HepG2 (cell line): ENCODE results near the gene QDPR. TPM values are rescaled to one million over a fixed set of nuclear protein-coding genes. Genes with fewer than 3 reads are reported as not detected.

ENCODE experiments used
- DNMT1 ChIP-seq: sonication (generic); formaldehyde crosslinking; IDR thresholded peaks from 2 replicates; pipeline ENCODE4 v1.5.1; 2020; ENCODE audit warnings: mild to moderate bottlenecking, missing genetic modification reagents
- DPF2 ChIP-seq: sonication (generic); formaldehyde crosslinking; IDR thresholded peaks from 2 replicates; pipeline ENCODE4 v1.4.0; 2020; ENCODE audit warnings: mild to moderate bottlenecking, low read depth, missing genetic modification reagents, borderline replicate concordance
- ELF1 ChIP-seq: sonication (generic); formaldehyde crosslinking; IDR thresholded peaks from 2 replicates; pipeline ENCODE4 v1.4.0; 2020; ENCODE audit warnings: missing genetic modification reagents
- GATA4 ChIP-seq: sonication (generic); IDR thresholded peaks from 2 replicates; pipeline ENCODE4 v1.6.1; 2016; ENCODE audit warnings: antibody characterized with exemption, low read depth, borderline replicate concordance
- GATAD2A ChIP-seq: IDR thresholded peaks from 2 replicates; pipeline ENCODE4 v1.6.1; 2016
- HES4 ChIP-seq: sonication (generic); formaldehyde crosslinking; IDR thresholded peaks from 2 replicates; pipeline ENCODE4 v1.9.0; 2021; ENCODE audit warnings: mild to moderate bottlenecking, missing genetic modification reagents, borderline replicate concordance
- IRF2 ChIP-seq: IDR thresholded peaks from 2 replicates; pipeline ENCODE4 v1.6.1; 2018; ENCODE audit warnings: missing genetic modification reagents, missing compliant biosample characterization
- KDM1A ChIP-seq: IDR thresholded peaks from 2 replicates; pipeline ENCODE4 v1.6.1; 2016; ENCODE audit warnings: missing compliant biosample characterization
- MTA3 ChIP-seq: sonication (generic); formaldehyde crosslinking; IDR thresholded peaks from 2 replicates; pipeline ENCODE4 v1.4.0; 2020; ENCODE audit warnings: missing genetic modification reagents
- NFE2L2 ChIP-seq: fragments of 150-350 bp; IDR thresholded peaks from 2 replicates; pipeline ENCODE4 v1.6.1; 2014; ENCODE audit warnings: low read length
- PRPF4 ChIP-seq: fragments of 200-400 bp; formaldehyde crosslinking; IDR thresholded peaks from 2 replicates; pipeline ENCODE4 v1.6.1; 2016; ENCODE audit warnings: low read length, low read depth; ENCODE audit not compliant: poor library complexity, severe bottlenecking
- ZNF230 ChIP-seq: sonication (generic); formaldehyde crosslinking; IDR thresholded peaks from 2 replicates; pipeline ENCODE4 v1.4.0; 2020; ENCODE audit warnings: mild to moderate bottlenecking, missing genetic modification reagents
- ZNF547 ChIP-seq: sonication (generic); formaldehyde crosslinking; IDR thresholded peaks from 2 replicates; pipeline ENCODE4 v1.5.1; 2020; ENCODE audit warnings: mild to moderate bottlenecking, missing genetic modification reagents
- ZNF616 ChIP-seq: sonication (generic); formaldehyde crosslinking; IDR thresholded peaks from 2 replicates; pipeline ENCODE4 v1.5.0; 2020; ENCODE audit warnings: low read depth, mild to moderate bottlenecking, missing genetic modification reagents
- ZNF713 ChIP-seq: sonication (generic); formaldehyde crosslinking; IDR thresholded peaks from 2 replicates; pipeline ENCODE4 v1.4.0; 2020; ENCODE audit warnings: mild to moderate bottlenecking, missing genetic modification reagents
- polyA plus RNA-seq, 8 experiments: library from polyadenylated mRNA; depleted of rRNA in 3 of 8; stranded (reverse) in 7 of 8; unstranded in 1 of 8; fragments of >200 nt; fragmentation: Illumina TruSeq in 4 of 8; extraction: Trizol in 4 of 8; gene quantifications; 2 replicates each; pipeline versions ENCODE4 v1.2.1 to v1.2.3, GENCODE V29; 2011 to 2016; ENCODE audit warnings: low read depth in 4 of 8, missing spikeins in 1 of 8, mixed read lengths in 1 of 8; ENCODE audit not compliant: insufficient read depth in 1 of 8
- total RNA-seq, 5 experiments: library from RNA; depleted of rRNA; stranded (reverse); fragments of >200 nt; fragmentation: Illumina TruSeq; extraction: Trizol; gene quantifications; 2 replicates each; pipeline ENCODE4 v1.2.3, GENCODE V29; 2016; ENCODE audit warnings: low read depth in 1 of 5
- TF ChIP-seq, protein P1 (sequence below): sonication (generic); formaldehyde crosslinking; IDR thresholded peaks from 2 replicates; pipeline ENCODE4 v1.5.1; 2020; ENCODE audit warnings: mild to moderate bottlenecking, missing genetic modification reagents, borderline replicate concordance
- TF ChIP-seq, protein P2 (sequence below): sonication (generic); formaldehyde crosslinking; IDR thresholded peaks from 2 replicates; pipeline ENCODE4 v1.5.0; 2020; ENCODE audit warnings: missing genetic modification reagents, mild to moderate bottlenecking, borderline replicate concordance
- TF ChIP-seq, protein P3 (sequence below): sonication (generic); formaldehyde crosslinking; conservative IDR thresholded peaks from 2 replicates; pipeline ENCODE4 v1.4.0; 2020; ENCODE audit warnings: missing genetic modification reagents
- TF ChIP-seq, protein P4 (sequence below): sonication (generic); formaldehyde crosslinking; conservative IDR thresholded peaks from 2 replicates; pipeline ENCODE4 v1.4.0; 2020; ENCODE audit warnings: mild to moderate bottlenecking, missing genetic modification reagents, moderate library complexity
- TF ChIP-seq, protein P5 (sequence below): sonication (generic); formaldehyde crosslinking; IDR thresholded peaks from 2 replicates; pipeline ENCODE4 v1.9.0; 2021; ENCODE audit warnings: missing genetic modification reagents, borderline replicate concordance

The QDPR gene
- total and polyA plus RNA-seq, 2 of the 13 experiments (the other 11 are each of a cell fraction or from before 2014, with no cell fraction given), result 9.9 to 95.5 TPM

DNA sequence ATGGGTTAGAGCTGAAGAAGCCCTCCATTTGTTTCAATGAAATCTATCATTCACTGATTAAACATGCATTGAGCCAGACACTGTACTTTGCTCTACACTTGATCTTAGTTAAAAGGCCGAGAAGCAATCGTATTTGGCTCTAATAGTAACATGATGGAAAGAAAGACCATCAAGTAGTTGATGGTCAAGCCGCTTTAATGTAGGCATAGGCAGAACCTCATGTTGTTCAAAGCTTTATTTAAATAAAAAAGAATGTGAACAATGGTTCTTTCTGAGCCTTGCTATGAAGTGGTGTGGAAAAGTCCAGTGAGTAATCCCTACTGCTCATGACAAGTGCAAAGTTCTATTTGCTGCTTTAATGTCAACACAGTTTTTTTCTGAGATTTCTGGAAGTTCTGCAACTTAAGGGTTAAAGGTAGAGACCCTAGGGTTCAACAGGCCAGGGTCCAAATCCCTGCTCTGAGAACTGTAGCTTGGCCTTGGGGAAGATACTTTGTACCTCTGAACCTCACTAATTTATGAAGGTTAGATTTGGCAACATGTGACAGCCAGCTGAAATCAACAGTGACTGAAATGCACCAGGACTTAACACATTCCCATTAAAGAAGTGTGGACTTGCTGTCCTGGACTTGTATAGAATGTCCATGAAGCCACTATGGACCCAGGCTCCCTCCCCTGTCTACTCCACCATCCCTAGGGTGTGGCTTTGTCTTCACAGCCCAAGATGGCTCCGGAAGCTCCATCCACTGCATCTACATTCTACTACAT, 47.2 kb upstream of the QDPR start (continued):
- TF ChIP-seq ZNF616 (CRISPR knock-in tag) (no peak), ZNF713 (CRISPR knock-in tag) (no peak), IRF2 (CRISPR knock-in tag) (peak; percentile 82), HES4 (no peak), GATA4 (peak; percentile 80; the same call in 1 of the 2 replicates), GATAD2A (CRISPR knock-in tag) (peak; percentile 99), NFE2L2 (no peak), MTA3 (CRISPR knock-in tag) (no peak), KDM1A (CRISPR knock-in tag) (peak; percentile 93), PRPF4 (peak; percentile 21), DNMT1 (CRISPR knock-in tag) (no peak), ZNF547 (no peak), ELF1 (CRISPR knock-in tag) (peak; percentile 35; the same call in 1 of the 2 replicates), DPF2 (CRISPR knock-in tag) (peak; percentile 79), ZNF230 (CRISPR knock-in tag) (no peak)
- TF ChIP-seq, protein P1, sequence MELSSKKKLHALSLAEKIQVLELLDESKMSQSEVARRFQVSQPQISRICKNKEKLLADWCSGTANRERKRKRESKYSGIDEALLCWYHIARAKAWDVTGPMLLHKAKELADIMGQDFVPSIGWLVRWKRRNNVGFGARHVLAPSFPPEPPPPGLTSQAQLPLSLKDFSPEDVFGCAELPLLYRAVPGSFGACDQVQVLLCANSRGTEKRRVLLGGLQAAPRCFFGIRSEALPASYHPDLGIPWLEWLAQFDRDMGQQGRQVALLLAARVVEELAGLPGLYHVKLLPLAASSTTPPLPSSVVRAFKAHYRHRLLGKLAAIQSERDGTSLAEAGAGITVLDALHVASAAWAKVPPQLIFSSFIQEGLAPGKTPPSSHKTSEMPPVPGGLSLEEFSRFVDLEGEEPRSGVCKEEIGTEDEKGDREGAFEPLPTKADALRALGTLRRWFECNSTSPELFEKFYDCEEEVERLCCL (CRISPR knock-in tag), result no peak
- TF ChIP-seq, protein P2, sequence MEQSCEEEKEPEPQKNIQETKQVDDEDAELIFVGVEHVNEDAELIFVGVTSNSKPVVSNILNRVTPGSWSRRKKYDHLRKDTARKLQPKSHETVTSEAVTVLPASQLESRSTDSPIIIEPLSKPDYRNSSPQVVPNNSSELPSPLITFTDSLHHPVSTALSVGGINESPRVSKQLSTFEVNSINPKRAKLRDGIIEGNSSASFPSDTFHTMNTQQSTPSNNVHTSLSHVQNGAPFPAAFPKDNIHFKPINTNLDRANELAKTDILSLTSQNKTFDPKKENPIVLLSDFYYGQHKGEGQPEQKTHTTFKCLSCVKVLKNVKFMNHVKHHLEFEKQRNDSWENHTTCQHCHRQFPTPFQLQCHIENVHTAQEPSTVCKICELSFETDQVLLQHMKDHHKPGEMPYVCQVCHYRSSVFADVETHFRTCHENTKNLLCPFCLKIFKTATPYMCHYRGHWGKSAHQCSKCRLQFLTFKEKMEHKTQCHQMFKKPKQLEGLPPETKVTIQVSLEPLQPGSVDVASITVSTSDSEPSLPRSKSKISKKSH, result no peak
- TF ChIP-seq, protein P3, sequence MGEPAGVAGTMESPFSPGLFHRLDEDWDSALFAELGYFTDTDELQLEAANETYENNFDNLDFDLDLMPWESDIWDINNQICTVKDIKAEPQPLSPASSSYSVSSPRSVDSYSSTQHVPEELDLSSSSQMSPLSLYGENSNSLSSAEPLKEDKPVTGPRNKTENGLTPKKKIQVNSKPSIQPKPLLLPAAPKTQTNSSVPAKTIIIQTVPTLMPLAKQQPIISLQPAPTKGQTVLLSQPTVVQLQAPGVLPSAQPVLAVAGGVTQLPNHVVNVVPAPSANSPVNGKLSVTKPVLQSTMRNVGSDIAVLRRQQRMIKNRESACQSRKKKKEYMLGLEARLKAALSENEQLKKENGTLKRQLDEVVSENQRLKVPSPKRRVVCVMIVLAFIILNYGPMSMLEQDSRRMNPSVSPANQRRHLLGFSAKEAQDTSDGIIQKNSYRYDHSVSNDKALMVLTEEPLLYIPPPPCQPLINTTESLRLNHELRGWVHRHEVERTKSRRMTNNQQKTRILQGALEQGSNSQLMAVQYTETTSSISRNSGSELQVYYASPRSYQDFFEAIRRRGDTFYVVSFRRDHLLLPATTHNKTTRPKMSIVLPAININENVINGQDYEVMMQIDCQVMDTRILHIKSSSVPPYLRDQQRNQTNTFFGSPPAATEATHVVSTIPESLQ (CRISPR knock-in tag), result 0 out of 2 replicates have a peak, but pooled peaks have one; percentile 44
- TF ChIP-seq, protein P4, sequence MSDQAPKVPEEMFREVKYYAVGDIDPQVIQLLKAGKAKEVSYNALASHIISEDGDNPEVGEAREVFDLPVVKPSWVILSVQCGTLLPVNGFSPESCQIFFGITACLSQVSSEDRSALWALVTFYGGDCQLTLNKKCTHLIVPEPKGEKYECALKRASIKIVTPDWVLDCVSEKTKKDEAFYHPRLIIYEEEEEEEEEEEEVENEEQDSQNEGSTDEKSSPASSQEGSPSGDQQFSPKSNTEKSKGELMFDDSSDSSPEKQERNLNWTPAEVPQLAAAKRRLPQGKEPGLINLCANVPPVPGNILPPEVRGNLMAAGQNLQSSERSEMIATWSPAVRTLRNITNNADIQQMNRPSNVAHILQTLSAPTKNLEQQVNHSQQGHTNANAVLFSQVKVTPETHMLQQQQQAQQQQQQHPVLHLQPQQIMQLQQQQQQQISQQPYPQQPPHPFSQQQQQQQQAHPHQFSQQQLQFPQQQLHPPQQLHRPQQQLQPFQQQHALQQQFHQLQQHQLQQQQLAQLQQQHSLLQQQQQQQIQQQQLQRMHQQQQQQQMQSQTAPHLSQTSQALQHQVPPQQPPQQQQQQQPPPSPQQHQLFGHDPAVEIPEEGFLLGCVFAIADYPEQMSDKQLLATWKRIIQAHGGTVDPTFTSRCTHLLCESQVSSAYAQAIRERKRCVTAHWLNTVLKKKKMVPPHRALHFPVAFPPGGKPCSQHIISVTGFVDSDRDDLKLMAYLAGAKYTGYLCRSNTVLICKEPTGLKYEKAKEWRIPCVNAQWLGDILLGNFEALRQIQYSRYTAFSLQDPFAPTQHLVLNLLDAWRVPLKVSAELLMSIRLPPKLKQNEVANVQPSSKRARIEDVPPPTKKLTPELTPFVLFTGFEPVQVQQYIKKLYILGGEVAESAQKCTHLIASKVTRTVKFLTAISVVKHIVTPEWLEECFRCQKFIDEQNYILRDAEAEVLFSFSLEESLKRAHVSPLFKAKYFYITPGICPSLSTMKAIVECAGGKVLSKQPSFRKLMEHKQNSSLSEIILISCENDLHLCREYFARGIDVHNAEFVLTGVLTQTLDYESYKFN (CRISPR knock-in tag), result peak; percentile 100
- TF ChIP-seq, protein P5, sequence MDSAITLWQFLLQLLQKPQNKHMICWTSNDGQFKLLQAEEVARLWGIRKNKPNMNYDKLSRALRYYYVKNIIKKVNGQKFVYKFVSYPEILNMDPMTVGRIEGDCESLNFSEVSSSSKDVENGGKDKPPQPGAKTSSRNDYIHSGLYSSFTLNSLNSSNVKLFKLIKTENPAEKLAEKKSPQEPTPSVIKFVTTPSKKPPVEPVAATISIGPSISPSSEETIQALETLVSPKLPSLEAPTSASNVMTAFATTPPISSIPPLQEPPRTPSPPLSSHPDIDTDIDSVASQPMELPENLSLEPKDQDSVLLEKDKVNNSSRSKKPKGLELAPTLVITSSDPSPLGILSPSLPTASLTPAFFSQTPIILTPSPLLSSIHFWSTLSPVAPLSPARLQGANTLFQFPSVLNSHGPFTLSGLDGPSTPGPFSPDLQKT (CRISPR knock-in tag), result no peak
